AG10803 (cell line): ENCODE results near the gene IRF1.

Experiments used
- DNase-seq: peaks from one replicate; pipeline ENCODE4 v3.0.0; 2010; ENCODE audit warnings: low read depth
- H3K4me3 ChIP-seq: 2 replicates; pipeline ENCODE4 v1.5.1; 2011; ENCODE audit warnings: mild to moderate bottlenecking, low read length, control low read depth
- CTCF ChIP-seq: conservative IDR thresholded peaks from 2 replicates; pipeline ENCODE4 v1.5.1; 2011; ENCODE audit warnings: mild to moderate bottlenecking, low read length, control low read depth, inconsistent platforms

Gene IRF1

DNA sequence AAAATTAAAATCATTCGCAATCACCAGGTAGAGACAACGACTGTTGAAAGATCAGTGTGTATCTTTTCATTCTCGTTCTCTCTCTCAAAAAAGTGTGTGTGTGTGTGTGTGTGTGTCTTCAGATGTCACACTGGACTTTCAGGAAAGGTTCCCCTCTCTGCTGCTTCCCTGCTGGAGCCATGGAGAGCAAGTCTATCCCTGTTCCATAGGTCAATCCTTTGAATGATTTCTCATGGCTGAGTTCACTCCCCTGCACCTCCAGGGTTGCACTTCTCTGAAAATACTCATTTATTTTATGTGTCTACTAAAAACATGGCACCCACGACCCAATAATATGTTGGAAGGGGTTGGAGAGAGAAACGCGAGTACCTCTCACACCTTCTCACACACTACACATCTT, 28.2 kb downstream of the IRF1 start:
- no peak overlapping the region for H3K4me3 ChIP-seq
- TF ChIP-seq CTCF, result no peak
- no peak for DNase-seq

- H3K4me3 ChIP-seq, result no peak overlapping the region
- DNase-seq, result no peak
- TF ChIP-seq CTCF, result no peak
These were observed 29.0 kb downstream of the IRF1 start for GRCh38 chr5:132461569-132462070.

DNA sequence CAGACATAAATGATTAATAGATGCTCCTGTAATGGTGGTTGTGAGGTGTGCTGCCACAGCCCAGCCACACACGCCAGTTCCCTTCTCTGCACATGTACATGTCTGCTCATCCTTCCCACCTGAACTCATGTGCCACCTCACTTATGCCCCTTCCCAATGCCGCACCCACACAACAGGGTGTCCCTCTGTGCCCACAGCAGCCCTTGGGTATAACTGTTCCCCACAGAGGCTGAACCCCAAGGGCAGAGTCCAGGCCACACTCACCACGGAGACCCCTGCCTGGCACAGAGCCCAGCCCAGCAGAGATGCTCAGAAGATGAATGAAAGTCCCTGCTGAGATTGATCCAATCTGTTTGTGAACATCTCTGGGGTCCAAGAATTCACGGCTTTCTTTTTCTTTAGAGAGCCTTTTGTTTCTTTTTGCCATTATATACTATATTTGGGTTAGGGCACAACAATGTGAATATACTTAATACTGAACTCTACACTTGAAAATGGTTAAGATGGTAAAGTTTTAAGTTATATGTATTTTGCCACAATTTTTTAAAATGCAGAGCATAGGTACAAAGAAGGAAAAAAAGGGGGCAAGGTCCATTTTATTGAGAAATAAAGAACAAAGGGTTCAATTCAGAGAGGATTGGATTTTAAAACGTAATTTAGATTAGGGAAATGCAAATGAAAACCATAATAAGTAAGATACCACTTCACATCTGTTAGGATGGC, 29.6 kb downstream of the IRF1 start:
- no peak for DNase-seq
- H3K4me3 ChIP-seq, result no peak overlapping the region
- no peak for TF ChIP-seq CTCF

- DNase-seq, result no peak
- H3K4me3 ChIP-seq, result no peak overlapping the region
- 0 out of 2 replicates have a peak, but pooled peaks have one; percentile 10 for TF ChIP-seq CTCF
These were observed 30.4 kb downstream of the IRF1 start for GRCh38 chr5:132459983-132460838.

DNA sequence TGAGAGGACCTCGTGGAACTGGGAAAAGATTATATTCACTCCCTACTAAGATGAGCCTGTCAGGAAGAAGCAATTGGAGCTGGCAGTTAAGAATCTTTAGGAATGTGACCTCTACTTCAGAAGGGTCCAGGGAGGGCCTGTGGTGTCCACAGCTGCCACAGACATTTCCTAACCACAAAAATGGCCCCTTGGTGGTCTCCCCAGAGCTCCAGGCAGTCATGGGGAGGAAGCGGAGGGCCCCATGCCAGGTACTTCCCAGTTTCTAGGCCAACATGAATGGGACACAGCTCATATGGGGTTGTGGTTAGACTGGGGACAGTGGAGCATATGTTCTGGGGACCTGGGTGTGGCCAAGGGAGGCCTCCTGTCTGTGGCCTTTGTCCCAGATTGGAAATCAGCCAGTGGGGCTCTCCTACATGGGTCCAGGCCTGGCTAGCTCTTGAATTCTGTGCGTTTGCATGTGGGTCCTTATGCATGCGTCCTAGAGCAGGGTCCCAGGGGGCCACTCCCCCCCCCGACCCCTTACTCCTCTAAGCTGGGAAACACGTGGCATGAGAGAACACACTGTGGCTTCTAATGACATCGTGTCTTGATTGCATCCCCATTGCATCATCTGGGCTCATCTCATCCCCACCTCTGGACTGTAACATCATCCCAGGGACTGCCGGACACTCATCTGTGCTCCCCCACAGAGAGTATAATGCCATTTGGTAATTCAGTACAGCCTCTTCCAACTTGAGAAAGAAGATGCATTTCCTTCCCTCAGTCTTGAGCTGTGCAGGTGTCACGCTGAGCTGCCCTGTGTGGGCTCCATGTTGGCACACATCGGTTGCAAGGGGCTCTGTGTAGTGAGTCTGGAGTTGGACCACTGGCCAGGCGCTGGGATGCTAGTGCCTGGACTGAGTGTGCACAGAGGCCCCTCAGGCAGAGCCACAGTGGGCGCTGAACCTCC, 31.3 kb downstream of the IRF1 start:
- H3K4me3 ChIP-seq, result no peak overlapping the region
- DNase-seq, result peak; percentile 85
- no peak for TF ChIP-seq CTCF

GRCh38 chr5:132458651-132459030, 31.9 kb downstream of the IRF1 start:
- TF ChIP-seq CTCF, result no peak
- no peak overlapping the region for H3K4me3 ChIP-seq
- peak; percentile 65 for DNase-seq
